PC-3 (cell line): ENCODE measurements around the gene CDH4. TPM values are rescaled to one million over a fixed set of nuclear protein-coding genes. Genes with fewer than 3 reads are reported as not detected.

Source experiments
- ATAC-seq: fragments of 200-7000 bp; cut with Tn5 transposase; 2 replicates; pipeline ENCODE4 v1.9.1; 2020; ENCODE audit warnings: mild to moderate bottlenecking, moderate library complexity
- BruUV-seq: library from RNA; stranded (reverse); fragments of 400-500 nt; replicated peaks from 2 replicates; lab custom pipeline; 2021; lab: Mats Ljungman, UMichigan
- CTCF ChIA-PET: fragments of 300-600 bp; sonication (Branson Sonifier 250); formaldehyde crosslinking; loops from one replicate; lab custom pipeline; 2022; ENCODE audit warnings: antibody characterized with exemption; lab: Charles Lee
- POLR2A ChIA-PET: fragments of 300-600 bp; sonication (Branson Sonifier 250); formaldehyde crosslinking; loops from one replicate; lab custom pipeline; 2022; ENCODE audit warnings: antibody characterized with exemption; ENCODE audit not compliant: unreplicated experiment; lab: Charles Lee
- DNase-seq: peaks from one replicate; pipeline ENCODE4 v3.0.0-alpha.2; 2015
- H2AFZ ChIP-seq: fragments of 300-600 bp; sonication (generic); 2 replicates; pipeline ENCODE4 v1.6.0; 2016; ENCODE audit warnings: antibody characterized with exemption, low read length
- H3F3A ChIP-seq: fragments of 300-600 bp; sonication (generic); one replicate; pipeline ENCODE4 v1.6.0; 2017; ENCODE audit warnings: antibody characterized with exemption, low read length, control low read depth, mild to moderate bottlenecking; ENCODE audit not compliant: unreplicated experiment
- H3K27ac ChIP-seq: fragments of 300-600 bp; sonication (generic); 2 replicates; pipeline ENCODE4 v1.5.1; 2016; ENCODE audit warnings: mild to moderate bottlenecking, low read length
- H3K27me3 ChIP-seq: fragments of 300-600 bp; sonication (generic); 2 replicates; pipeline ENCODE4 v1.6.1; 2016; ENCODE audit warnings: low read length, mixed read lengths
- H3K36me3 ChIP-seq: fragments of 300-600 bp; sonication (generic); 2 replicates; pipeline ENCODE4 v1.6.1; 2016; ENCODE audit warnings: low read depth, mixed run types, low read length, mixed read lengths
- H3K4me1 ChIP-seq: fragments of 300-600 bp; sonication (generic); 2 replicates; pipeline ENCODE4 v1.5.1; 2016; ENCODE audit warnings: low read length; ENCODE audit not compliant: insufficient read depth
- H3K4me2 ChIP-seq: fragments of 300-600 bp; sonication (generic); 2 replicates; pipeline ENCODE4 v1.6.0; 2016; ENCODE audit warnings: low read length
- H3K4me3 ChIP-seq: fragments of 300-600 bp; sonication (generic); 2 replicates; pipeline ENCODE4 v1.5.1; 2016; ENCODE audit warnings: mild to moderate bottlenecking, low read length, mixed read lengths
- H3K79me2 ChIP-seq: fragments of 300-600 bp; sonication (generic); 2 replicates; pipeline ENCODE4 v1.6.1; 2017; ENCODE audit warnings: low read length, mixed read lengths
- H3K9ac ChIP-seq: fragments of 300-600 bp; sonication (generic); 2 replicates; pipeline ENCODE4 v1.6.0; 2016; ENCODE audit warnings: mild to moderate bottlenecking, low read length
- H3K9me2 ChIP-seq: fragments of 300-600 bp; sonication (generic); replicated peaks from 2 replicates; pipeline ENCODE4 v1.6.1; 2016; ENCODE audit warnings: mixed run types, low read length, mixed read lengths
- H3K9me3 ChIP-seq: fragments of 300-600 bp; sonication (generic); 2 replicates; pipeline ENCODE4 v1.6.1; 2016; ENCODE audit warnings: low read length, mixed read lengths
- H4K20me1 ChIP-seq: fragments of 300-600 bp; sonication (generic); 2 replicates; pipeline ENCODE4 v1.6.1; 2016; ENCODE audit warnings: low read length, mixed read lengths
- EZH2 ChIP-seq: fragments of 300-600 bp; sonication (generic); IDR thresholded peaks from one replicate; pipeline ENCODE4 v1.6.1; 2017; ENCODE audit warnings: antibody characterized with exemption, mild to moderate bottlenecking, low read length; ENCODE audit not compliant: unreplicated experiment
- EZH2phosphoT487 ChIP-seq: fragments of 300-600 bp; sonication (generic); IDR thresholded peaks from 2 replicates; pipeline ENCODE4 v1.6.1; 2018; ENCODE audit warnings: mild to moderate bottlenecking, antibody characterized with exemption, low read length, borderline replicate concordance
- intact Hi-C: fragments of 100-400 bp; cut with micrococcal nuclease; formaldehyde crosslinking; loops from 2 replicates; pipeline ENCODE4 v1.9.0; 2023
- total RNA-seq: library from RNA; depleted of rRNA; stranded (reverse); fragments of >200 nt; gene quantifications from 2 replicates; pipeline ENCODE4 v1.2.3, GENCODE V29; 2014
- TF ChIP-seq, protein P1 (sequence below): fragments of 300-600 bp; sonication (generic); conservative IDR thresholded peaks from 2 replicates; pipeline ENCODE4 v1.5.1; 2017; ENCODE audit warnings: antibody characterized with exemption, low read depth, mild to moderate bottlenecking, low read length

The CDH4 gene
- total RNA-seq, 1 experiment from 2014 or later: not detected

DNA sequence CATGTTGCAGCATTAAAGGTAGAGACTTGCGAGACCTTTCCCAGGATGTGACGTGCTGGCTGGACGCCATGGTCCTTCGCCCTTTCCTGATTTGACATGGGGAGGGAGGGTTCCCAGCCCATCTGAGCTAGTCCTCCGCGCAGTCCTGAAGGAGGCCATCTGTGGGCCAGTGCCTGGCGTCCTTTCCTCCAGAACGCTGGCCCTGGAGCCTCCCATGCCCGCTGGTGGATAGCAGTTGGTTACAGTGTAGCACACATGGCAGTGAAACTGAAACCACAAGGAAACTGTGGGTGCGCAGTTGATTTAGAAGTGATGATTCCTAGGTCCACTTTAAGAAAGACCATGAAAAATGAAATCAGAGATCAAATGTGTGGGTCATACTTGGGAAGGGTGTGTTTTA lies 193.7 kb downstream of the CDH4 start:
- H3K27ac ChIP-seq: no peak overlapping the region
- intact Hi-C loops: no loop called here
- H3K9me3 ChIP-seq: no peaks in the 10 kb centered on the region
- no peak overlapping the region for H2AFZ ChIP-seq
- H3K36me3 ChIP-seq: no peaks in the 10 kb centered on the region
- no peak for ATAC-seq
- TF ChIP-seq EZH2 (no peak), EZH2phosphoT487 (no peak)
- TF ChIP-seq, protein P1, sequence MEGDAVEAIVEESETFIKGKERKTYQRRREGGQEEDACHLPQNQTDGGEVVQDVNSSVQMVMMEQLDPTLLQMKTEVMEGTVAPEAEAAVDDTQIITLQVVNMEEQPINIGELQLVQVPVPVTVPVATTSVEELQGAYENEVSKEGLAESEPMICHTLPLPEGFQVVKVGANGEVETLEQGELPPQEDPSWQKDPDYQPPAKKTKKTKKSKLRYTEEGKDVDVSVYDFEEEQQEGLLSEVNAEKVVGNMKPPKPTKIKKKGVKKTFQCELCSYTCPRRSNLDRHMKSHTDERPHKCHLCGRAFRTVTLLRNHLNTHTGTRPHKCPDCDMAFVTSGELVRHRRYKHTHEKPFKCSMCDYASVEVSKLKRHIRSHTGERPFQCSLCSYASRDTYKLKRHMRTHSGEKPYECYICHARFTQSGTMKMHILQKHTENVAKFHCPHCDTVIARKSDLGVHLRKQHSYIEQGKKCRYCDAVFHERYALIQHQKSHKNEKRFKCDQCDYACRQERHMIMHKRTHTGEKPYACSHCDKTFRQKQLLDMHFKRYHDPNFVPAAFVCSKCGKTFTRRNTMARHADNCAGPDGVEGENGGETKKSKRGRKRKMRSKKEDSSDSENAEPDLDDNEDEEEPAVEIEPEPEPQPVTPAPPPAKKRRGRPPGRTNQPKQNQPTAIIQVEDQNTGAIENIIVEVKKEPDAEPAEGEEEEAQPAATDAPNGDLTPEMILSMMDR: no peak
- H3K9ac ChIP-seq: no peak overlapping the region
- ChIA-PET POLR2A (no interaction called here), CTCF (no interaction called here)
- no TSS peak for BruUV-seq
- no peak for DNase-seq
- H3K27me3 ChIP-seq: peaks cover 20% of the 10 kb centered on the region
- H3F3A ChIP-seq: no peaks in the 10 kb centered on the region
- no peak overlapping the region for H3K4me2 ChIP-seq
- no peaks in the 10 kb centered on the region for H4K20me1 ChIP-seq
- H3K4me3 ChIP-seq: no peak overlapping the region
- H3K9me2 ChIP-seq: no peaks in the 10 kb centered on the region
- no peaks in the 10 kb centered on the region for H3K4me1 ChIP-seq
- H3K79me2 ChIP-seq: no peaks in the 10 kb centered on the region

DNA sequence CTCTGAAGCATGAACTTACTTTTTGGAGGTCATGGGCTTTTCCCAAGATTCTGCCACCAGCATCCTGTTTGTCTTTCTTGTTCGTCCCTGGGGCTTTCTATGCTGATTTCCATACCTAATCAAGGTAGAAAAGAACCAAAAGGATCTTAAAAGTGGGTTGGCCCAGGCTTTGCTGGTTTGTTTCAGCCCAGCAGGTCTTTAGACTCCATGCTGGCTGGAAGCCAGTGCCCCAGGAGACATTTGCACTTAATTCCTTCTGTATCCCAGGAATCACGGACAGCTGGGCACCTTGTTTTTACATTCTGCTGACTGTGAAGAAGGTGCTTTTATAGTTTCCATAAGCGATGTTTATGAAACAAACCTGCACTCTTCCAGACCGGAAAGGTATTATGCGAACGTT lies 195.9 kb downstream of the CDH4 start:
- no peak overlapping the region for H2AFZ ChIP-seq
- intact Hi-C loops: no loop called here
- ChIA-PET CTCF (no interaction called here), POLR2A (no interaction called here)
- no peak for TF ChIP-seq EZH2
- TF ChIP-seq, protein P1: no peak
- no peak for TF ChIP-seq EZH2phosphoT487
- no peaks in the 10 kb centered on the region for H3K4me1 ChIP-seq
- H3K4me2 ChIP-seq: no peak overlapping the region
- H3K9me3 ChIP-seq: no peaks in the 10 kb centered on the region
- no peaks in the 10 kb centered on the region for H3K36me3 ChIP-seq
- H3K9me2 ChIP-seq: no peaks in the 10 kb centered on the region
- no peak overlapping the region for H3K9ac ChIP-seq
- BruUV-seq: no TSS peak
- H3K27ac ChIP-seq: no peak overlapping the region
- H3K79me2 ChIP-seq: no peaks in the 10 kb centered on the region
- no peak overlapping the region for H3K4me3 ChIP-seq
- DNase-seq: no peak
- H3F3A ChIP-seq: no peaks in the 10 kb centered on the region
- H3K27me3 ChIP-seq: peaks cover 11% of the 10 kb centered on the region
- H4K20me1 ChIP-seq: no peaks in the 10 kb centered on the region
- ATAC-seq: no peak

DNA sequence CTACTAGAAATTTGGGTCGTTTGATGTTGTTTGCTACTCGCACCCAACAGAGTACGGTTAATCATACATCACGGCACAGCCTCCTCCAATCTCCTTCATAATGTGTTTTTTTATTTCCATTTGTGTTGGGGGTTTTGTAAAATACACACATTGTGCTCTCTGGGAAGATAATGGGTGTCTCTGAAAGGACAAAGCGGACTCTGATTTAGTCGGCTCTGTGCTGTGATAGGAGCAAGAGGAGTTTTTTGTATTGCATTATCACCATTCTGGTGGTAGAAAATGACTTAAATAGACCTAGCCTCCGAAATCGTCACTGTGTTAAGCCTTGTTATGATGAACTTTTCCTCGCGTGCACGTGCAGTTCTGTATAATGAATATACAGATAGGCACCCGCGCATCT lies 196.3 kb downstream of the CDH4 start:
- Histone ChIP-seq H3K4me2 (no peak overlapping the region), H3F3A (no peaks in the 10 kb centered on the region), H3K4me3 (no peak overlapping the region), H4K20me1 (no peaks in the 10 kb centered on the region), H3K4me1 (no peaks in the 10 kb centered on the region), H3K9ac (no peak overlapping the region), H2AFZ (no peak overlapping the region), H3K36me3 (no peaks in the 10 kb centered on the region), H3K9me2 (no peaks in the 10 kb centered on the region), H3K9me3 (no peaks in the 10 kb centered on the region), H3K27ac (no peak overlapping the region), H3K79me2 (no peaks in the 10 kb centered on the region), H3K27me3 (peaks cover 11% of the 10 kb centered on the region)
- intact Hi-C loops: no loop called here
- ATAC-seq (no peak), DNase-seq (no peak)
- ChIA-PET CTCF (no interaction called here), POLR2A (no interaction called here)
- no TSS peak for BruUV-seq
- no peak for TF ChIP-seq EZH2
- TF ChIP-seq, protein P1: no peak
- TF ChIP-seq EZH2phosphoT487: no peak
